BE2C (cell line): ENCODE data around the gene ZMYM3.

Experiments
- DNase-seq: peaks from one replicate; pipeline ENCODE4 v3.0.0-alpha.2; 2020
- H3K27me3 ChIP-seq: fragments of 250-450 bp; sonication (Bioruptor Pico); 2 replicates; pipeline ENCODE4 v1.5.1; 2020; ENCODE audit warnings: mild to moderate bottlenecking
- H3K36me3 ChIP-seq: fragments of 250-450 bp; sonication (Bioruptor Pico); 2 replicates; pipeline ENCODE4 v1.5.1; 2020; ENCODE audit warnings: mild to moderate bottlenecking
- H3K4me1 ChIP-seq: fragments of 250-450 bp; sonication (Bioruptor Pico); 2 replicates; pipeline ENCODE4 v1.5.1; 2020
- H3K4me3 ChIP-seq: 2 replicates; pipeline ENCODE4 v1.5.1; 2011; ENCODE audit warnings: low read depth, low read length
- H3K9me3 ChIP-seq: fragments of 250-450 bp; sonication (Bioruptor Pico); 2 replicates; pipeline ENCODE4 v1.5.1; 2020
- CTCF ChIP-seq: IDR thresholded peaks from 2 replicates; pipeline ENCODE4 v1.5.1; 2012; ENCODE audit warnings: mild to moderate bottlenecking, low read depth, low read length

ZMYM3 gene

GRCh38 chrX:71227370-71228062 is 26.4 kb downstream of the ZMYM3 start:
- no peak overlapping the region for H3K4me3 ChIP-seq
- no peaks in the 10 kb centered on the region for H3K36me3 ChIP-seq
- DNase-seq, result no peak
- H3K27me3 ChIP-seq, result no peaks in the 10 kb centered on the region
- TF ChIP-seq CTCF, result no peak; the same call in 1 of the 2 replicates
- H3K9me3 ChIP-seq, result no peaks in the 10 kb centered on the region
- no peaks in the 10 kb centered on the region for H3K4me1 ChIP-seq

- no peak for TF ChIP-seq CTCF
- H3K36me3 ChIP-seq, result no peaks in the 10 kb centered on the region
- H3K4me3 ChIP-seq, result no peak overlapping the region
- no peak for DNase-seq
- no peaks in the 10 kb centered on the region for H3K9me3 ChIP-seq
- no peaks in the 10 kb centered on the region for H3K27me3 ChIP-seq
- no peaks in the 10 kb centered on the region for H3K4me1 ChIP-seq
Observed at GRCh38 chrX:71225676-71226075, 28.3 kb downstream of the ZMYM3 start.

- H3K4me1 ChIP-seq, result no peaks in the 10 kb centered on the region
- no peak for DNase-seq
- no peaks in the 10 kb centered on the region for H3K36me3 ChIP-seq
- no peaks in the 10 kb centered on the region for H3K27me3 ChIP-seq
- no peak for TF ChIP-seq CTCF
- no peaks in the 10 kb centered on the region for H3K9me3 ChIP-seq
- no peak overlapping the region for H3K4me3 ChIP-seq
Observed at GRCh38 chrX:71225009-71225408, 28.9 kb downstream of the ZMYM3 start.

GRCh38 chrX:71224098-71224708 is 29.7 kb downstream of the ZMYM3 start:
- no peak overlapping the region for H3K4me3 ChIP-seq
- no peaks in the 10 kb centered on the region for H3K4me1 ChIP-seq
- no peaks in the 10 kb centered on the region for H3K9me3 ChIP-seq
- H3K36me3 ChIP-seq, result no peaks in the 10 kb centered on the region
- no peaks in the 10 kb centered on the region for H3K27me3 ChIP-seq
- no peak for TF ChIP-seq CTCF
- no peak for DNase-seq

GRCh38 chrX:71222929-71223328 is 31.0 kb downstream of the ZMYM3 start, which contains the start of gene GJB1:
Gene GJB1, plus strand, starts transcription at chrX:71223224. Its CDS starts 484 bp downstream, at chrX:71223708.
- no peak for DNase-seq
- TF ChIP-seq CTCF, result no peak
- H3K4me1 ChIP-seq, result no peaks in the 10 kb centered on the region
- H3K27me3 ChIP-seq, result no peaks in the 10 kb centered on the region
- H3K36me3 ChIP-seq, result no peaks in the 10 kb centered on the region
- H3K9me3 ChIP-seq, result no peaks in the 10 kb centered on the region
- H3K4me3 ChIP-seq, result no peak within 1 kb of the TSS

GRCh38 chrX:71221145-71221544 is 32.8 kb downstream of the ZMYM3 start:
- Histone ChIP-seq H3K36me3 (no peaks in the 10 kb centered on the region), H3K27me3 (no peaks in the 10 kb centered on the region), H3K4me1 (no peaks in the 10 kb centered on the region), H3K9me3 (no peaks in the 10 kb centered on the region), H3K4me3 (no peak overlapping the region)
- no peak for DNase-seq
- no peak for TF ChIP-seq CTCF
